HUES64 (cell line): ENCODE data around the gene ATP13A2.

ENCODE experiments used
- H3K27ac ChIP-seq: 2 replicates; pipeline ENCODE4 v1.7.0; 2013; ENCODE audit warnings: low read depth, low read length, inconsistent platforms
- H3K27me3 ChIP-seq: 2 replicates; pipeline ENCODE4 v1.6.1; 2013; ENCODE audit warnings: mild to moderate bottlenecking, low read length; ENCODE audit not compliant: insufficient read depth
- H3K36me3 ChIP-seq: 2 replicates; pipeline ENCODE4 v1.6.1; 2013; ENCODE audit warnings: mild to moderate bottlenecking, low read length; ENCODE audit not compliant: insufficient read depth
- H3K4me1 ChIP-seq: 2 replicates; pipeline ENCODE4 v1.6.1; 2013; ENCODE audit warnings: mild to moderate bottlenecking, low read length, moderate library complexity; ENCODE audit not compliant: insufficient read depth
- H3K4me3 ChIP-seq: 2 replicates; pipeline ENCODE4 v1.5.1; 2013; ENCODE audit warnings: mild to moderate bottlenecking, low read length, moderate library complexity
- H3K9ac ChIP-seq: 2 replicates; pipeline ENCODE4 v1.6.1; 2013; ENCODE audit warnings: mild to moderate bottlenecking, low read depth, low read length
- H3K9me3 ChIP-seq: 2 replicates; pipeline ENCODE4 v1.6.1; 2013; ENCODE audit warnings: low read depth, low read length; ENCODE audit not compliant: insufficient read depth
- WGBS: fragments of 150-250, 120-280 bp; methylation state at CpG from one replicate; pipeline ENCODE4 v1.1.7; 2013; ENCODE audit warnings: missing lambda C conversion rate; 5-methylcytosine and 5-hydroxymethylcytosine counted together

ATP13A2 gene

GRCh38 chr1:17030206-17030605 is 18.5 kb upstream of the ATP13A2 start:
- no peaks in the 10 kb centered on the region for H3K27me3 ChIP-seq
- H3K4me3 ChIP-seq = no peak overlapping the region
- H3K27ac ChIP-seq = no peak overlapping the region
- no peaks in the 10 kb centered on the region for H3K9me3 ChIP-seq
- H3K4me1 ChIP-seq = no peaks in the 10 kb centered on the region
- WGBS = 92% methylated on average over 4 of the region's 4 CpGs
- peaks cover 78% of the 10 kb centered on the region for H3K36me3 ChIP-seq
- no peak overlapping the region for H3K9ac ChIP-seq

- Histone ChIP-seq H3K4me3 (no peak overlapping the region), H3K4me1 (no peaks in the 10 kb centered on the region), H3K36me3 (peaks cover 92% of the 10 kb centered on the region), H3K9me3 (no peaks in the 10 kb centered on the region), H3K27ac (no peak overlapping the region), H3K9ac (no peak overlapping the region), H3K27me3 (no peaks in the 10 kb centered on the region)
- 94% methylated on average over 5 of the region's 5 CpGs for WGBS
These were observed 17.0 kb upstream of the ATP13A2 start for GRCh38 chr1:17028662-17029188.

GRCh38 chr1:17027900-17028299 is 16.2 kb upstream of the ATP13A2 start:
- Histone ChIP-seq H3K27ac (no peak overlapping the region), H3K9ac (no peak overlapping the region), H3K27me3 (no peaks in the 10 kb centered on the region), H3K9me3 (no peaks in the 10 kb centered on the region), H3K4me3 (no peak overlapping the region), H3K4me1 (no peaks in the 10 kb centered on the region), H3K36me3 (peaks cover 92% of the 10 kb centered on the region)
- 100% methylated on average over 1 of the region's 2 CpGs for WGBS

- Histone ChIP-seq H3K36me3 (peaks cover 92% of the 10 kb centered on the region), H3K4me3 (no peak overlapping the region), H3K27ac (no peak overlapping the region), H3K9me3 (no peaks in the 10 kb centered on the region), H3K9ac (no peak overlapping the region), H3K27me3 (no peaks in the 10 kb centered on the region), H3K4me1 (no peaks in the 10 kb centered on the region)
- WGBS = 93% methylated on average over 5 of the region's 5 CpGs
These were observed 15.7 kb upstream of the ATP13A2 start for GRCh38 chr1:17027403-17027802.

GRCh38 chr1:17024721-17025120 is 13.0 kb upstream of the ATP13A2 start:
- peaks cover 94% of the 10 kb centered on the region for H3K36me3 ChIP-seq
- 100% methylated on average over 1 of the region's 1 CpG for WGBS
- H3K9me3 ChIP-seq = no peaks in the 10 kb centered on the region
- no peak overlapping the region for H3K27ac ChIP-seq
- H3K27me3 ChIP-seq = no peaks in the 10 kb centered on the region
- H3K9ac ChIP-seq = no peak overlapping the region
- H3K4me1 ChIP-seq = no peaks in the 10 kb centered on the region
- H3K4me3 ChIP-seq = no peak overlapping the region

GRCh38 chr1:17023573-17023972 is 11.8 kb upstream of the ATP13A2 start:
- Histone ChIP-seq H3K4me1 (no peaks in the 10 kb centered on the region), H3K27me3 (no peaks in the 10 kb centered on the region), H3K36me3 (peaks cover 100% of the 10 kb centered on the region), H3K9ac (no peak overlapping the region), H3K27ac (no peak overlapping the region), H3K4me3 (no peak overlapping the region), H3K9me3 (no peaks in the 10 kb centered on the region)
- 88% methylated on average over 3 of the region's 3 CpGs for WGBS

GRCh38 chr1:17023102-17023501 is 11.4 kb upstream of the ATP13A2 start:
- Histone ChIP-seq H3K27ac (no peak overlapping the region), H3K9ac (no peak overlapping the region), H3K4me1 (no peaks in the 10 kb centered on the region), H3K27me3 (no peaks in the 10 kb centered on the region), H3K4me3 (no peak overlapping the region), H3K9me3 (no peaks in the 10 kb centered on the region), H3K36me3 (peaks cover 100% of the 10 kb centered on the region)
- 90% methylated on average over 4 of the region's 4 CpGs for whole genome bisulfite sequencing

- no peak overlapping the region for H3K4me3 ChIP-seq
- peaks cover 95% of the 10 kb centered on the region for H3K36me3 ChIP-seq
- WGBS = 97% methylated on average over 10 of the region's 10 CpGs
- no peaks in the 10 kb centered on the region for H3K4me1 ChIP-seq
- H3K27me3 ChIP-seq = no peaks in the 10 kb centered on the region
- no peaks in the 10 kb centered on the region for H3K9me3 ChIP-seq
- no peak overlapping the region for H3K27ac ChIP-seq
- no peak overlapping the region for H3K9ac ChIP-seq
These were observed 10.2 kb upstream of the ATP13A2 start for GRCh38 chr1:17021896-17022295.

- Histone ChIP-seq H3K9me3 (no peaks in the 10 kb centered on the region), H3K27ac (no peak overlapping the region), H3K4me3 (no peak overlapping the region), H3K9ac (no peak overlapping the region), H3K27me3 (no peaks in the 10 kb centered on the region), H3K36me3 (peaks cover 81% of the 10 kb centered on the region), H3K4me1 (peaks cover 9% of the 10 kb centered on the region)
- WGBS = 95% methylated on average over 2 of the region's 2 CpGs
These were observed 8.8 kb upstream of the ATP13A2 start for GRCh38 chr1:17020502-17020901.

GRCh38 chr1:17018849-17019248 is 7.1 kb upstream of the ATP13A2 start:
- Histone ChIP-seq H3K4me1 (peaks cover 25% of the 10 kb centered on the region), H3K36me3 (peaks cover 64% of the 10 kb centered on the region), H3K27me3 (no peaks in the 10 kb centered on the region), H3K9ac (no peak overlapping the region), H3K9me3 (no peaks in the 10 kb centered on the region), H3K4me3 (no peak overlapping the region), H3K27ac (no peak overlapping the region)
- 74% methylated on average over 1 of the region's 1 CpG for WGBS

GRCh38 chr1:17017435-17017834 is 5.7 kb upstream of the ATP13A2 start:
- H3K27ac ChIP-seq = no peak overlapping the region
- no peaks in the 10 kb centered on the region for H3K9me3 ChIP-seq
- H3K36me3 ChIP-seq = peaks cover 50% of the 10 kb centered on the region
- no peaks in the 10 kb centered on the region for H3K27me3 ChIP-seq
- WGBS = 95% methylated on average over 7 of the region's 7 CpGs
- H3K4me1 ChIP-seq = peaks cover 38% of the 10 kb centered on the region
- H3K4me3 ChIP-seq = no peak overlapping the region
- no peak overlapping the region for H3K9ac ChIP-seq

- H3K36me3 ChIP-seq = peaks cover 39% of the 10 kb centered on the region
- peaks cover 42% of the 10 kb centered on the region for H3K4me1 ChIP-seq
- H3K9me3 ChIP-seq = no peaks in the 10 kb centered on the region
- H3K9ac ChIP-seq = peak overlapping the region; percentile 8; the same call in 1 of the 2 replicates
- no peak overlapping the region for H3K4me3 ChIP-seq
- WGBS = 34% methylated on average over 5 of the region's 5 CpGs
- peak overlapping the region; percentile 65 for H3K27ac ChIP-seq
- no peaks in the 10 kb centered on the region for H3K27me3 ChIP-seq
These were observed 4.6 kb upstream of the ATP13A2 start for GRCh38 chr1:17016317-17016661.
